ENCODE measurements around the gene IFT20. TPM values are rescaled to one million over a fixed set of nuclear protein-coding genes. Genes with fewer than 3 reads are reported as not detected.
"Not testable (repeated sequence)": the region's sequence is repeated elsewhere in the genome, so short reads cannot be mapped to it uniquely, and the experiment has no call there.

The IFT20 gene
- total RNA-seq, 4 donors from 2014 or later, result 22.6 to 40.8 (median 26.7) TPM

DNA sequence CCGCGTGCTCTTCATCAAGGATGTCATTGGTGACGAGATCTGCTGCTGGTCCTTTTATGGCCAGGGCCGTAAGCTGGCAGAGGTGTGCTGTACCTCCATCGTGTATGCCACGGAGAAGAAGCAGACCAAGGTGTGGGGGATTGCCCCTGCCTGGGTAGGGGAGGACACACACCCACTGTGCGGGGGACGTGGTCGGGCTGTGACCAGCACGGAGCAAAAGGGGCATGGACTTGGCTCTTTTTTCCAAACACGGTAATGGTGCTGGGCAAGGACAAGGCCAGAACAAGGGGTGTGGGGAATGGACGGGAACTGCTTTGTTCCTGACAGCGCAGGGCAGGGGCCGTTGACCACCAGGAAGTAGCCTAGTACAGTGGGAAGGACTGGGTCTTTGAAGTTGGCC lies 7.0 kb upstream of the IFT20 start:
- DNase-seq (ENCODE audit: low spot score in 2 of 2), result no peak
- H3K4me3 ChIP-seq (ENCODE audit: low read depth, poor library complexity, severe bottlenecking), result no peak overlapping the region
- intact Hi-C loops (cut with DNase I; ENCODE audit: low total_unique reads), result no loop called here
- no peak for TF ChIP-seq POLR2A (IDR thresholded peaks at IDR 0.05)
- TF ChIP-seq, protein P1, sequence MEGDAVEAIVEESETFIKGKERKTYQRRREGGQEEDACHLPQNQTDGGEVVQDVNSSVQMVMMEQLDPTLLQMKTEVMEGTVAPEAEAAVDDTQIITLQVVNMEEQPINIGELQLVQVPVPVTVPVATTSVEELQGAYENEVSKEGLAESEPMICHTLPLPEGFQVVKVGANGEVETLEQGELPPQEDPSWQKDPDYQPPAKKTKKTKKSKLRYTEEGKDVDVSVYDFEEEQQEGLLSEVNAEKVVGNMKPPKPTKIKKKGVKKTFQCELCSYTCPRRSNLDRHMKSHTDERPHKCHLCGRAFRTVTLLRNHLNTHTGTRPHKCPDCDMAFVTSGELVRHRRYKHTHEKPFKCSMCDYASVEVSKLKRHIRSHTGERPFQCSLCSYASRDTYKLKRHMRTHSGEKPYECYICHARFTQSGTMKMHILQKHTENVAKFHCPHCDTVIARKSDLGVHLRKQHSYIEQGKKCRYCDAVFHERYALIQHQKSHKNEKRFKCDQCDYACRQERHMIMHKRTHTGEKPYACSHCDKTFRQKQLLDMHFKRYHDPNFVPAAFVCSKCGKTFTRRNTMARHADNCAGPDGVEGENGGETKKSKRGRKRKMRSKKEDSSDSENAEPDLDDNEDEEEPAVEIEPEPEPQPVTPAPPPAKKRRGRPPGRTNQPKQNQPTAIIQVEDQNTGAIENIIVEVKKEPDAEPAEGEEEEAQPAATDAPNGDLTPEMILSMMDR (IDR thresholded peaks at IDR 0.05), result no peak
- WGBS, 2 donors, result 91 to 93% methylated on average over 14 of the region's 14 CpGs

DNA sequence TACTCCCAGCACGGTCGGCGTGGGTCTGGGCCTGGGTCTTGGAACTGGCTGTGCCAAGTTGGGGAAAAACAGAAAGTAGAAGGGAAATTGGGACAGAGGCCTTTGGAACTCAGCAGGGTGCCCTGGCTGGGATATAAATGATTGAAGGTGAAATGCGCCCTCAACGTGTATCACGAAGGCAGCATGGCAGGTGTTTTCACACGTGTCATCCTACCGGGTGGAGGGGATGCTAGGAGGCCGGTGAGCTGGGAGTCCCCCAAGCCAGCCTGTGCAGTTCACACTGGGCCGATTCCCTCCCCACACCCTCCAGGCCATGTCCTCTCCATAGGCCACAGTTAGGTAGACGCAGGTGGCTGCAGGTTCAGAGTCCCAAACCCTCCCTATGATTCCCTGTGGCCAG lies 6.2 kb upstream of the IFT20 start:
- intact Hi-C loops (cut with DNase I; ENCODE audit: low total_unique reads), result no loop called here
- 90 to 92% methylated on average over 10 to 11 of the region's 11 CpGs for WGBS, 2 donors
- H3K4me3 ChIP-seq (ENCODE audit: low read depth, poor library complexity, severe bottlenecking), result no peak overlapping the region
- no peak for DNase-seq (ENCODE audit: low spot score in 2 of 2)
- TF ChIP-seq, protein P1 (IDR thresholded peaks at IDR 0.05), result no peak
- no peak for TF ChIP-seq POLR2A (IDR thresholded peaks at IDR 0.05)

- no peak overlapping the region for H3K4me3 ChIP-seq (ENCODE audit: low read depth, poor library complexity, severe bottlenecking)
- no peak for DNase-seq (ENCODE audit: low spot score in 2 of 2)
- TF ChIP-seq, protein P1 (IDR thresholded peaks at IDR 0.05), result no peak
- no peak for TF ChIP-seq POLR2A (IDR thresholded peaks at IDR 0.05)
- 78 to 83% methylated on average over 6 of the region's 6 CpGs for WGBS, 2 donors
- intact Hi-C loops (cut with DNase I; ENCODE audit: low total_unique reads), result no loop called here
These were observed 5.1 kb upstream of the IFT20 start for GRCh38 chr17:28340374-28340773.

- intact Hi-C loops (cut with DNase I; ENCODE audit: low total_unique reads), result no loop called here
- DNase-seq (ENCODE audit: low spot score in 2 of 2), result no peak
- H3K4me3 ChIP-seq (ENCODE audit: low read depth, poor library complexity, severe bottlenecking), result no peak overlapping the region
- WGBS, 2 donors, result 87 to 91% methylated on average over 15 of the region's 15 CpGs
- TF ChIP-seq, protein P1 (IDR thresholded peaks at IDR 0.05), result no peak
These were observed 4.2 kb upstream of the IFT20 start for GRCh38 chr17:28339431-28339830.

GRCh38 chr17:28338769-28339212 lies 3.5 kb upstream of the IFT20 start:
- 65 to 79% methylated on average over 8 of the region's 8 CpGs for WGBS, 2 donors
- intact Hi-C loops (cut with DNase I; ENCODE audit: low total_unique reads); DNase-seq (ENCODE audit: low spot score in 2 of 2); H3K4me3 ChIP-seq (ENCODE audit: low read depth, poor library complexity, severe bottlenecking): not testable (repeated sequence)

- no peak for TF ChIP-seq POLR2A (IDR thresholded peaks at IDR 0.05)
- TF ChIP-seq, protein P1 (IDR thresholded peaks at IDR 0.05), result no peak
- H3K4me3 ChIP-seq (ENCODE audit: low read depth, poor library complexity, severe bottlenecking), result no peak overlapping the region
- intact Hi-C loops (cut with DNase I; ENCODE audit: low total_unique reads), result no loop called here
- no peak for DNase-seq (ENCODE audit: low spot score in 2 of 2)
- WGBS, 2 donors, result 65 to 66% methylated on average over 5 of the region's 5 CpGs
These were observed 2.9 kb upstream of the IFT20 start for GRCh38 chr17:28338056-28338768.

Measured in lower leg skin (tissue), 4 donors.